OCI-LY7 (cell line): Measurements from ENCODE around the gene ATE1. TPM values are rescaled to one million over a fixed set of nuclear protein-coding genes. Genes with fewer than 3 reads are reported as not detected.
A peak's percentile ranks its signal among the peaks of the same experiment; 100 is the strongest.

Source experiments
- BruUV-seq: library from RNA; stranded (reverse); fragments of 400-500 nt; replicated peaks from 2 replicates; lab custom pipeline; 2021; lab: Mats Ljungman, UMichigan
- CTCF ChIA-PET: fragments of 300-600 bp; sonication (Branson Sonifier 250); formaldehyde crosslinking; loops from one replicate; lab custom pipeline; 2022; ENCODE audit warnings: antibody characterized with exemption; ENCODE audit not compliant: unreplicated experiment; lab: Charles Lee
- POLR2A ChIA-PET: fragments of 300-600 bp; sonication (Branson Sonifier 250); formaldehyde crosslinking; loops from one replicate; lab custom pipeline; 2022; ENCODE audit warnings: antibody characterized with exemption; lab: Charles Lee
- DNase-seq: peaks from one replicate; pipeline ENCODE4 v3.0.0-alpha.2; 2015; ENCODE audit warnings: low spot score
- H2AFZ ChIP-seq: fragments of 200-600 bp; sonication (generic), shearing (Covaris generic); 2 replicates; pipeline ENCODE4 v1.6.1; 2014; ENCODE audit warnings: mild to moderate bottlenecking, antibody characterized with exemption, low read length, moderate library complexity
- H3K27ac ChIP-seq: fragments of 200-600 bp; sonication (generic); 2 replicates; pipeline ENCODE4 v1.5.1; 2014; ENCODE audit warnings: mixed run types, low read depth, mild to moderate bottlenecking, moderate library complexity, low read length, inconsistent platforms; ENCODE audit not compliant: poor library complexity, severe bottlenecking
- H3K36me3 ChIP-seq: fragments of 200-600 bp; sonication (generic); 2 replicates; pipeline ENCODE4 v1.6.1; 2014; ENCODE audit warnings: mild to moderate bottlenecking, antibody characterized with exemption, low read length, moderate library complexity, mixed read lengths; ENCODE audit not compliant: insufficient read depth
- H3K4me1 ChIP-seq: fragments of 200-600 bp; sonication (generic); 2 replicates; pipeline ENCODE4 v1.5.1; 2014; ENCODE audit warnings: mild to moderate bottlenecking, low read length; ENCODE audit not compliant: insufficient read depth, poor library complexity, severe bottlenecking
- H3K4me2 ChIP-seq: fragments of 200-600 bp; sonication (generic); 2 replicates; pipeline ENCODE4 v1.6.1; 2014; ENCODE audit warnings: mild to moderate bottlenecking, low read length
- H3K4me3 ChIP-seq: fragments of 200-600 bp; sonication (generic); 2 replicates; pipeline ENCODE4 v1.5.1; 2014; ENCODE audit warnings: mild to moderate bottlenecking, low read depth, low read length; ENCODE audit not compliant: poor library complexity, severe bottlenecking
- H3K79me2 ChIP-seq: fragments of 200-600 bp; sonication (generic); 2 replicates; pipeline ENCODE4 v1.6.1; 2016; ENCODE audit warnings: low read depth, mild to moderate bottlenecking, low read length, moderate library complexity, mixed read lengths; ENCODE audit not compliant: insufficient read depth
- H3K9me2 ChIP-seq: fragments of 200-600 bp; sonication (generic); 2 replicates; pipeline ENCODE4 v1.6.1; 2016; ENCODE audit warnings: mild to moderate bottlenecking, low read length, mixed read lengths; ENCODE audit not compliant: insufficient read depth
- H3K9me3 ChIP-seq: fragments of 200-600 bp; sonication (generic); 2 replicates; pipeline ENCODE4 v1.6.1; 2014; ENCODE audit warnings: mild to moderate bottlenecking, mixed run types, low read length, mixed read lengths
- H4K20me1 ChIP-seq: fragments of 200-600 bp; sonication (generic); 2 replicates; pipeline ENCODE4 v1.6.1; 2014; ENCODE audit warnings: mild to moderate bottlenecking, antibody characterized with exemption, low read length, moderate library complexity, mixed read lengths; ENCODE audit not compliant: insufficient read depth
- EZH2phosphoT487 ChIP-seq: fragments of 200-600 bp; sonication (generic); IDR thresholded peaks from 2 replicates; pipeline ENCODE4 v1.6.1; 2018; ENCODE audit warnings: low read depth, borderline replicate concordance, mild to moderate bottlenecking, mixed run types, antibody characterized with exemption, low read length, moderate library complexity, mixed read lengths
- intact Hi-C: fragments of 100-400 bp; cut with micrococcal nuclease; formaldehyde crosslinking; loops from one replicate; pipeline ENCODE4 v1.10.0; 2022; ENCODE audit not compliant: unreplicated experiment
- total RNA-seq, 2 experiments: library from RNA; depleted of rRNA in 1 of 2; stranded (reverse); fragments of >200 nt in 1 of 2; shearing (Covaris generic) in 1 of 2; gene quantifications; 2 replicates each; pipeline ENCODE4 v1.2.3, GENCODE V29; 2014 to 2022
- TF ChIP-seq, protein P1 (sequence below): fragments of 200-600 bp; sonication (generic); conservative IDR thresholded peaks from 2 replicates; pipeline ENCODE4 v1.5.1; 2014; ENCODE audit warnings: mild to moderate bottlenecking, antibody characterized with exemption, low read length, moderate library complexity, mixed read lengths

ATE1 gene
- total RNA-seq, 2 experiments from 2014 or later = 14.8 to 44.7 TPM

DNA sequence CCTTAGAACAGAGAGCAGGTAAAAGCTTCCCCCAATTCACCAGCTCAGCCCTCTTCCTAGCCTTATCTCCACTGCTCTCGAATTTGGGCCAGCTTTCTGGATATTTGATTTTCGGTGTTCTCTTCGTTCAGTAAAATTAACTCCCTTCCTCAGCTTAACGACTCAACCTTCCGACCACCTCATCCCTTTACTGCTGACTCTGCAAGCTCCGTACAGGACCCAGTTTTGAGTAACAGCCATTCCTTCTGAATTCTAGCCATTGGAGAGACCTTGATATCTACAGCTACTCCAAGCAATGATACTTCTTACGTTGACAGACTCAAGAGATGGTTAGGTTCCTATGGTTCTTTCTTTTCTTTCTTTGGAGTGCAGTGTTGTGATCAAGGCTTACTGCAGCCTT lies 65.8 kb downstream of the ATE1 start:
- H2AFZ ChIP-seq = no peak overlapping the region
- no peaks in the 10 kb centered on the region for H3K9me2 ChIP-seq
- no peak overlapping the region for H3K4me3 ChIP-seq
- CTCF ChIA-PET = interaction anchor here (0.5 kb wide), 1 partner anchor 25 kb away, joined by 3 read pairs; no protein-coding TSS in a partner anchor
- no peak for DNase-seq
- no peaks in the 10 kb centered on the region; the same call in 1 of the 2 replicates for H3K9me3 ChIP-seq
- POLR2A ChIA-PET = interaction anchor here (0.7 kb wide), 2 partner anchors 39 to 49 kb away, joined by 3 read pairs; no protein-coding TSS in a partner anchor
- intact Hi-C loops = no loop called here
- H3K79me2 ChIP-seq = no peaks in the 10 kb centered on the region
- peaks cover 15% of the 10 kb centered on the region for H3K4me1 ChIP-seq
- no peak overlapping the region for H3K4me2 ChIP-seq
- no TSS peak for BruUV-seq
- H4K20me1 ChIP-seq = no peaks in the 10 kb centered on the region
- peaks cover 47% of the 10 kb centered on the region for H3K36me3 ChIP-seq
- no peak overlapping the region for H3K27ac ChIP-seq
- TF ChIP-seq, protein P1, sequence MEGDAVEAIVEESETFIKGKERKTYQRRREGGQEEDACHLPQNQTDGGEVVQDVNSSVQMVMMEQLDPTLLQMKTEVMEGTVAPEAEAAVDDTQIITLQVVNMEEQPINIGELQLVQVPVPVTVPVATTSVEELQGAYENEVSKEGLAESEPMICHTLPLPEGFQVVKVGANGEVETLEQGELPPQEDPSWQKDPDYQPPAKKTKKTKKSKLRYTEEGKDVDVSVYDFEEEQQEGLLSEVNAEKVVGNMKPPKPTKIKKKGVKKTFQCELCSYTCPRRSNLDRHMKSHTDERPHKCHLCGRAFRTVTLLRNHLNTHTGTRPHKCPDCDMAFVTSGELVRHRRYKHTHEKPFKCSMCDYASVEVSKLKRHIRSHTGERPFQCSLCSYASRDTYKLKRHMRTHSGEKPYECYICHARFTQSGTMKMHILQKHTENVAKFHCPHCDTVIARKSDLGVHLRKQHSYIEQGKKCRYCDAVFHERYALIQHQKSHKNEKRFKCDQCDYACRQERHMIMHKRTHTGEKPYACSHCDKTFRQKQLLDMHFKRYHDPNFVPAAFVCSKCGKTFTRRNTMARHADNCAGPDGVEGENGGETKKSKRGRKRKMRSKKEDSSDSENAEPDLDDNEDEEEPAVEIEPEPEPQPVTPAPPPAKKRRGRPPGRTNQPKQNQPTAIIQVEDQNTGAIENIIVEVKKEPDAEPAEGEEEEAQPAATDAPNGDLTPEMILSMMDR = no peak
- no peak for TF ChIP-seq EZH2phosphoT487

DNA sequence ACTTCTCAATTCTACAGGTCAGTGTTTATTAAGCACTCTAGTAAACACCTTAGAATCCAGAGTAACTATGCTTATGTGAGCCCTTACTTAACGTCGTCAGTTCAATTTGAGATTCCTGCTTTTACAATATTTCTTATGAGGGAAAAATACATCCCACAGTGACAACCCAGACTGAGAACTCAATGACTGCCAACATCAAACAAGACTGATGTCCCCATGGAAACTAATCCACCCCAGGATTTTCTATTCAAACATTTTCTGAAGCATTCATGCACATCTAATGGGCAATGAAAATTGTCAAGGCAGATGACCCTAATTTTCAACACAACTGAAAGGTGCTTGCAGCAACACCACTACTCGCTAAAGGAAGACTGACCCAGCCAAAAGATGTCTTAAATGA lies 67.0 kb downstream of the ATE1 start:
- POLR2A ChIA-PET = no interaction called here
- no TSS peak for BruUV-seq
- intact Hi-C loops = no loop called here
- TF ChIP-seq, protein P1 = no peak
- no peak for TF ChIP-seq EZH2phosphoT487
- Histone ChIP-seq H3K4me1 (peaks cover 15% of the 10 kb centered on the region), H2AFZ (no peak overlapping the region), H3K9me3 (peaks cover 5% of the 10 kb centered on the region; the same call in 1 of the 2 replicates), H3K27ac (no peak overlapping the region), H3K4me2 (no peak overlapping the region), H3K79me2 (no peaks in the 10 kb centered on the region), H3K9me2 (no peaks in the 10 kb centered on the region), H3K4me3 (no peak overlapping the region), H3K36me3 (peaks cover 50% of the 10 kb centered on the region), H4K20me1 (no peaks in the 10 kb centered on the region)
- DNase-seq = no peak
- CTCF ChIA-PET = no interaction called here

DNA sequence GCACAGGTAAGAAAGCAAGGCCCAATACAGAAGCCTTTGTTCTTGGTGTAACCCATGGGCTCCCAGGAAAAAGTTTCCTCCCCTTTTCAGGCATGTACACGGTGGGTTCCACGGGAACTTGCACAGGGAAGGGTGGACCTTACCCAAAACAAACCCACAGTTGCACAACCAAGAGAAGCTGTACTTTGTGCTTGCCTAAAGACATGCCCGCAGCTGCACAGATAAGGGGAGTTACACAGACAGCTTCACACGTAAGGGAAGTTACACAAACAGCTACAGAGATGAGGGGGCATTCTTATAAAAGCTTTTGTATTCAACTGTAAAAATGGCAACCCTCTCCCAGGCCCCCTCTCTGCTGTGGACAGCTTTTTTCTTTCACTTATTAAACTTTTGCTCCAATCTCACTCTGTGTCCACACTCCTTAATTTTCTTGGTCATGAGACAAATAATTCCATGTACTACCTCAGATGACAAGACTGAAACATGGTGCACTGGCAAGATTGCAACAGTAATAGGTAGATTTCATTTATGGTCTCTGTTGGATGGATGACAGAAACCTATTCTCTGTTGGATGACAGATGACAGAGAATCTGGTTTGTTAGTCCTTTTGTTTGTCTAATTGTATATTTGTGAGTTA lies 72.9 kb downstream of the ATE1 start:
- TF ChIP-seq EZH2phosphoT487 = no peak
- TF ChIP-seq, protein P1 = no peak
- Histone ChIP-seq H3K4me2 (no peak overlapping the region), H3K9me2 (no peaks in the 10 kb centered on the region), H3K4me3 (no peak overlapping the region), H3K79me2 (no peaks in the 10 kb centered on the region), H3K9me3 (peaks cover 17% of the 10 kb centered on the region; the same call in 1 of the 2 replicates), H3K27ac (no peak overlapping the region), H3K4me1 (no peaks in the 10 kb centered on the region), H3K36me3 (peaks cover 55% of the 10 kb centered on the region), H2AFZ (no peak overlapping the region), H4K20me1 (no peaks in the 10 kb centered on the region)
- ChIA-PET CTCF (no interaction called here), POLR2A (interaction anchor here (0.6 to 1.3 kb wide), 3 partner anchors 11 to 994 kb away, joined by 3 to 5 read pairs (median 3); no protein-coding TSS in a partner anchor)
- intact Hi-C loops = no loop called here
- DNase-seq = peak; percentile 26
- no TSS peak for BruUV-seq
